ENCODE data around the gene CHAD. TPM values are rescaled to one million over a fixed set of nuclear protein-coding genes. Genes with fewer than 3 reads are reported as not detected.

CHAD gene
- total and polyA plus RNA-seq, 2 of the 13 experiments (the other 11 are each of a cell fraction or from before 2014, with no cell fraction given) = 1.4 TPM; not detected in 1

GRCh38 chr17:50428831-50429424 is 39.8 kb downstream of the CHAD start (continued):
- TF ChIP-seq E2F1 (CRISPR knock-in tag; IDR thresholded peaks at IDR 0.05) (no peak), ZNF777 (CRISPR knock-in tag; IDR thresholded peaks at IDR 0.05) (0 out of 2 replicates have a peak, but pooled peaks have one; percentile 7), HMG20B (CRISPR knock-in tag; conservative IDR thresholded peaks at IDR 0.05) (peak; percentile 94), SRSF1 (optimal IDR thresholded peaks at IDR 0.05; ENCODE audit: low read depth, low read length) (no peak), THAP7 (CRISPR knock-in tag; IDR thresholded peaks at IDR 0.05) (no peak), ZBTB2 (CRISPR knock-in tag; IDR thresholded peaks at IDR 0.05; ENCODE audit: low read depth) (no peak), SKIL (CRISPR knock-in tag; IDR thresholded peaks at IDR 0.05; ENCODE audit: borderline replicate concordance) (peak; percentile 63), ZEB1 (IDR thresholded peaks at IDR 0.05; ENCODE audit: insufficient replicate concordance, low read depth) (no peak), PLSCR1 (CRISPR knock-in tag; IDR thresholded peaks at IDR 0.05; ENCODE audit: borderline replicate concordance) (no peak), TFDP2 (CRISPR knock-in tag; IDR thresholded peaks at IDR 0.05) (peak; percentile 65), ZNF549 (CRISPR knock-in tag; IDR thresholded peaks at IDR 0.05) (no peak), NBN (conservative IDR thresholded peaks at IDR 0.05) (no peak), BRD4 (CRISPR knock-in tag; IDR thresholded peaks at IDR 0.05) (peak; percentile 62; the same call in 1 of the 2 replicates), NFRKB (IDR thresholded peaks at IDR 0.05) (no peak), MXD3 (CRISPR knock-in tag; IDR thresholded peaks at IDR 0.05) (peak; percentile 62; the same call in 1 of the 2 replicates), ZNF501 (CRISPR knock-in tag; IDR thresholded peaks at IDR 0.05) (peak; percentile 69), SP5 (CRISPR knock-in tag; IDR thresholded peaks at IDR 0.05; ENCODE audit: borderline replicate concordance, low read depth) (peak; percentile 76), ZBTB14 (CRISPR knock-in tag; IDR thresholded peaks at IDR 0.05) (0 out of 2 replicates have a peak, but pooled peaks have one; percentile 8), POLR2A (IDR thresholded peaks at IDR 0.05; ENCODE audit: insufficient read depth in 1 of 2, low read depth in 2 of 2, low read length in 2 of 2) (peak; percentile 27 to 30; a peak in 1 of 4 replicates)
